ENCODE data around the gene FRMD8. TPM values are rescaled to one million over a fixed set of nuclear protein-coding genes. Genes with fewer than 3 reads are reported as not detected.

FRMD8 gene
- total and polyA plus RNA-seq, 9 of the 15 experiments (the other 6 are each of a cell fraction or from before 2014, with no cell fraction given): 4.5 to 54.5 (median 15.8) TPM

DNA sequence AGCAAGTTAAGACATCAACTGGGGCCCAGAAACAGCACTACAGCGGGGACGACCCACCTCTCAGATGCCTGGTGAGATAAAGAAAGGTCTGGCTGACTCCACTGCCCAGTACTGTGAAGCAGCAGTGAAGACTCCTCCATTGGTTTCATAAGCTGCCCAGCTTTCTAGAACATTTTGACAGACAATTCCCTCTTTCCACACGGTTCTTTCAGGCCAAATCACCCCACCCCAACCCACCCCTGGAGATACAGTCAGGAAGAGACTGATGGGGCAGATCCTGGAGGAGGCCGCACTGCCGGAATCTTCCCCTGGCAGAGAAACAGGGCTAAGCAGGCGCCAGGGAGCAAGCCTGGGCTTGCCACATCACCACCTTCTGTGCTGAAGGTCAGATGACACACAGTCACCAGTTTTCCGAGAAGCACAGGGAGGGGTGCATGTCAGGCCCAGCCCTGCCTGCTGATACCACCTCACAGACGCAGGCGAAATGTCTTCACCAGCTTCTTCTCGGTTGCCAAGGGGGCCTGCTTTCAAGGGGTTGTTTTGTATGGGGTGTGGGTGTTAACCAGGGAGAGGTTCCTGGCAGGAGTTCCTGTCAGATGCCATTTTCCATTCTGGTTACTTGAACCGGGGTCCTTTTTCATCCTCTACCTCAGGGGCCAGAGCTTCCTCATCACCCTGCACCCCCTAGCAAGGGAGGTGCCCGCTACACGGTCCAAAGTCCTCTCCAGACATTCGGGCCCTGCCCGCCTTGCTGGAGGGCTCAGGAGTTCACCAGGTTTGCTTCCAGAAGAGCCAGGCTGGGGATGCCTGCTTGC lies 34.7 kb downstream of the FRMD8 start (continued):
- TF ChIP-seq, protein P1, sequence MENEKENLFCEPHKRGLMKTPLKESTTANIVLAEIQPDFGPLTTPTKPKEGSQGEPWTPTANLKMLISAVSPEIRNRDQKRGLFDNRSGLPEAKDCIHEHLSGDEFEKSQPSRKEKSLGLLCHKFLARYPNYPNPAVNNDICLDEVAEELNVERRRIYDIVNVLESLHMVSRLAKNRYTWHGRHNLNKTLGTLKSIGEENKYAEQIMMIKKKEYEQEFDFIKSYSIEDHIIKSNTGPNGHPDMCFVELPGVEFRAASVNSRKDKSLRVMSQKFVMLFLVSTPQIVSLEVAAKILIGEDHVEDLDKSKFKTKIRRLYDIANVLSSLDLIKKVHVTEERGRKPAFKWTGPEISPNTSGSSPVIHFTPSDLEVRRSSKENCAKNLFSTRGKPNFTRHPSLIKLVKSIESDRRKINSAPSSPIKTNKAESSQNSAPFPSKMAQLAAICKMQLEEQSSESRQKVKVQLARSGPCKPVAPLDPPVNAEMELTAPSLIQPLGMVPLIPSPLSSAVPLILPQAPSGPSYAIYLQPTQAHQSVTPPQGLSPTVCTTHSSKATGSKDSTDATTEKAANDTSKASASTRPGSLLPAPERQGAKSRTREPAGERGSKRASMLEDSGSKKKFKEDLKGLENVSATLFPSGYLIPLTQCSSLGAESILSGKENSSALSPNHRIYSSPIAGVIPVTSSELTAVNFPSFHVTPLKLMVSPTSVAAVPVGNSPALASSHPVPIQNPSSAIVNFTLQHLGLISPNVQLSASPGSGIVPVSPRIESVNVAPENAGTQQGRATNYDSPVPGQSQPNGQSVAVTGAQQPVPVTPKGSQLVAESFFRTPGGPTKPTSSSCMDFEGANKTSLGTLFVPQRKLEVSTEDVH (IDR thresholded peaks at IDR 0.05; ENCODE audit: low read depth, partially characterized antibody): no peak
- TF ChIP-seq LEF1 (IDR thresholded peaks at IDR 0.05) (no peak), GATAD2B (IDR thresholded peaks at IDR 0.05; ENCODE audit: borderline replicate concordance) (no peak), SMC3 (conservative IDR thresholded peaks at IDR 0.05; ENCODE audit: insufficient read depth, low read depth, low read length) (no peak), ZFP36 (IDR thresholded peaks at IDR 0.05; ENCODE audit: low read depth, low read length, partially characterized antibody) (no peak), LARP7 (IDR thresholded peaks at IDR 0.05) (no peak), POLR2G (IDR thresholded peaks at IDR 0.05; ENCODE audit: low read depth, low read length) (peak; percentile 69), HNRNPK (IDR thresholded peaks at IDR 0.05; ENCODE audit: low read depth, low read length, poor library complexity, severe bottlenecking) (no peak), ZNF668 (CRISPR knock-in tag; IDR thresholded peaks at IDR 0.05) (no peak)
- TF ChIP-seq, protein P2, sequence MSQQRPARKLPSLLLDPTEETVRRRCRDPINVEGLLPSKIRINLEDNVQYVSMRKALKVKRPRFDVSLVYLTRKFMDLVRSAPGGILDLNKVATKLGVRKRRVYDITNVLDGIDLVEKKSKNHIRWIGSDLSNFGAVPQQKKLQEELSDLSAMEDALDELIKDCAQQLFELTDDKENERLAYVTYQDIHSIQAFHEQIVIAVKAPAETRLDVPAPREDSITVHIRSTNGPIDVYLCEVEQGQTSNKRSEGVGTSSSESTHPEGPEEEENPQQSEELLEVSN (IDR thresholded peaks at IDR 0.05; ENCODE audit: borderline replicate concordance in 1 of 2, extremely low read depth in 1 of 2, insufficient read depth in 1 of 2, insufficient read length in 1 of 2, low read depth in 1 of 2, low read length in 1 of 2, poor library complexity in 1 of 2, severe bottlenecking in 1 of 2): no peak
- TF ChIP-seq, protein P3, sequence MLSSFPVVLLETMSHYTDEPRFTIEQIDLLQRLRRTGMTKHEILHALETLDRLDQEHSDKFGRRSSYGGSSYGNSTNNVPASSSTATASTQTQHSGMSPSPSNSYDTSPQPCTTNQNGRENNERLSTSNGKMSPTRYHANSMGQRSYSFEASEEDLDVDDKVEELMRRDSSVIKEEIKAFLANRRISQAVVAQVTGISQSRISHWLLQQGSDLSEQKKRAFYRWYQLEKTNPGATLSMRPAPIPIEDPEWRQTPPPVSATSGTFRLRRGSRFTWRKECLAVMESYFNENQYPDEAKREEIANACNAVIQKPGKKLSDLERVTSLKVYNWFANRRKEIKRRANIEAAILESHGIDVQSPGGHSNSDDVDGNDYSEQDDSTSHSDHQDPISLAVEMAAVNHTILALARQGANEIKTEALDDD (IDR thresholded peaks at IDR 0.05): no peak
- TF ChIP-seq, protein P4, sequence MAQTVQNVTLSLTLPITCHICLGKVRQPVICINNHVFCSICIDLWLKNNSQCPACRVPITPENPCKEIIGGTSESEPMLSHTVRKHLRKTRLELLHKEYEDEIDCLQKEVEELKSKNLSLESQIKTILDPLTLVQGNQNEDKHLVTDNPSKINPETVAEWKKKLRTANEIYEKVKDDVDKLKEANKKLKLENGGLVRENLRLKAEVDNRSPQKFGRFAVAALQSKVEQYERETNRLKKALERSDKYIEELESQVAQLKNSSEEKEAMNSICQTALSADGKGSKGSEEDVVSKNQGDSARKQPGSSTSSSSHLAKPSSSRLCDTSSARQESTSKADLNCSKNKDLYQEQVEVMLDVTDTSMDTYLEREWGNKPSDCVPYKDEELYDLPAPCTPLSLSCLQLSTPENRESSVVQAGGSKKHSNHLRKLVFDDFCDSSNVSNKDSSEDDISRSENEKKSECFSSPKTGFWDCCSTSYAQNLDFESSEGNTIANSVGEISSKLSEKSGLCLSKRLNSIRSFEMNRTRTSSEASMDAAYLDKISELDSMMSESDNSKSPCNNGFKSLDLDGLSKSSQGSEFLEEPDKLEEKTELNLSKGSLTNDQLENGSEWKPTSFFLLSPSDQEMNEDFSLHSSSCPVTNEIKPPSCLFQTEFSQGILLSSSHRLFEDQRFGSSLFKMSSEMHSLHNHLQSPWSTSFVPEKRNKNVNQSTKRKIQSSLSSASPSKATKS (CRISPR knock-in tag; IDR thresholded peaks at IDR 0.05): no peak
- TF ChIP-seq, protein P5, sequence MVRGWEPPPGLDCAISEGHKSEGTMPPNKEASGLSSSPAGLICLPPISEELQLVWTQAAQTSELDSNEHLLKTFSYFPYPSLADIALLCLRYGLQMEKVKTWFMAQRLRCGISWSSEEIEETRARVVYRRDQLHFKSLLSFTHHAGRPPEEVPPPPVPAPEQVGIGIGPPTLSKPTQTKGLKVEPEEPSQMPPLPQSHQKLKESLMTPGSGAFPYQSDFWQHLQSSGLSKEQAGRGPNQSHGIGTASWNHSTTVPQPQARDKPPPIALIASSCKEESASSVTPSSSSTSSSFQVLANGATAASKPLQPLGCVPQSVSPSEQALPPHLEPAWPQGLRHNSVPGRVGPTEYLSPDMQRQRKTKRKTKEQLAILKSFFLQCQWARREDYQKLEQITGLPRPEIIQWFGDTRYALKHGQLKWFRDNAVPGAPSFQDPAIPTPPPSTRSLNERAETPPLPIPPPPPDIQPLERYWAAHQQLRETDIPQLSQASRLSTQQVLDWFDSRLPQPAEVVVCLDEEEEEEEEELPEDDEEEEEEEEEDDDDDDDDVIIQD (CRISPR knock-in tag; IDR thresholded peaks at IDR 0.05): no peak

Measured in K562 (cell line).